ENCODE data around the gene KLK1.
"Not testable (repeated sequence)": the region's sequence is repeated elsewhere in the genome, so short reads cannot be mapped to it uniquely, and the experiment has no call there.

Gene KLK1

GRCh38 chr19:50814883-50815282, 8.7 kb downstream of the KLK1 start:
- no peak for DNase-seq (ENCODE audit: low read depth)

- DNase-seq (ENCODE audit: low read depth), result no peak
Measured at GRCh38 chr19:50812474-50812873, 11.1 kb downstream of the KLK1 start.

- not testable (repeated sequence) for DNase-seq (ENCODE audit: low read depth)
Measured at GRCh38 chr19:50811622-50812238, 11.9 kb downstream of the KLK1 start.

GRCh38 chr19:50808856-50809255, 14.7 kb downstream of the KLK1 start:
- DNase-seq (ENCODE audit: low read depth), result no peak

GRCh38 chr19:50804420-50805272, 18.9 kb downstream of the KLK1 start:
- DNase-seq (ENCODE audit: low read depth), result peak; percentile 98

- no peak for DNase-seq (ENCODE audit: low read depth)
Measured at GRCh38 chr19:50803633-50804419, 19.8 kb downstream of the KLK1 start.

GRCh38 chr19:50801107-50801506, 22.5 kb downstream of the KLK1 start:
- no peak for DNase-seq (ENCODE audit: low read depth)

- no peak for DNase-seq (ENCODE audit: low read depth)
Measured at GRCh38 chr19:50799547-50799851, 24.1 kb downstream of the KLK1 start.

GRCh38 chr19:50798659-50799546, 24.7 kb downstream of the KLK1 start:
- no peak for DNase-seq (ENCODE audit: low read depth)

GRCh38 chr19:50797781-50798658, 25.6 kb downstream of the KLK1 start:
- no peak for DNase-seq (ENCODE audit: low read depth)

- DNase-seq (ENCODE audit: low read depth), result no peak
Measured at GRCh38 chr19:50797429-50797780, 26.2 kb downstream of the KLK1 start.

GRCh38 chr19:50796634-50797428, 26.8 kb downstream of the KLK1 start:
- DNase-seq (ENCODE audit: low read depth), result no peak

GRCh38 chr19:50796128-50796633, 27.4 kb downstream of the KLK1 start:
- DNase-seq (ENCODE audit: low read depth), result no peak

GRCh38 chr19:50795664-50796073, 27.9 kb downstream of the KLK1 start:
- no peak for DNase-seq (ENCODE audit: low read depth)

GRCh38 chr19:50794876-50795663, 28.5 kb downstream of the KLK1 start:
- no peak for DNase-seq (ENCODE audit: low read depth)

GRCh38 chr19:50794074-50794875, 29.3 kb downstream of the KLK1 start:
- no peak for DNase-seq (ENCODE audit: low read depth)

GRCh38 chr19:50793558-50794065, 30.0 kb downstream of the KLK1 start:
- no peak for DNase-seq (ENCODE audit: low read depth)

Measured in activated T-cell treated with anti-CD3 and anti-CD28 coated beads for 24 hours (primary cell).